Measurements from ENCODE around the gene C12orf75.

- TF ChIP-seq CTCF (IDR thresholded peaks at IDR 0.05; ENCODE audit: insufficient read depth, low read depth, low read length) (no peak), EZH2 (IDR thresholded peaks at IDR 0.05; ENCODE audit: insufficient read depth, low read length) (no peak)
Measured at GRCh38 chr12:105402366-105402765, 71.9 kb downstream of the C12orf75 start.

All from astrocyte (in vitro differentiated cells and primary cell).